ENCODE data around the gene CFH.

Gene CFH

GRCh38 chr1:196640976-196641375 lies 10.9 kb upstream of the CFH start:
- FAIRE-seq = no peak
- TF ChIP-seq TAF1 (IDR thresholded peaks at IDR 0.05; ENCODE audit: borderline replicate concordance, low read depth, low read length) (no peak), POLR2AphosphoS5 (IDR thresholded peaks at IDR 0.05; ENCODE audit: low read depth, low read length) (no peak), POLR2A (IDR thresholded peaks at IDR 0.05; ENCODE audit: low read depth, low read length) (no peak)

GRCh38 chr1:196649990-196650389 lies 1.9 kb upstream of the CFH start:
- FAIRE-seq (no peak), DNase-seq (ENCODE audit: insufficient read length) (no peak)
- TF ChIP-seq POLR2AphosphoS5 (IDR thresholded peaks at IDR 0.05; ENCODE audit: low read depth, low read length) (no peak), TAF1 (IDR thresholded peaks at IDR 0.05; ENCODE audit: borderline replicate concordance, low read depth, low read length) (no peak), POLR2A (IDR thresholded peaks at IDR 0.05; ENCODE audit: low read depth, low read length) (no peak)

More at GRCh38 chr1:196640976-196641375, 10.9 kb upstream of the CFH start:
- no peak for DNase-seq (ENCODE audit: insufficient read length)

GRCh38 chr1:196650403-196650802 lies 1.4 kb upstream of the CFH start:
- no peak for FAIRE-seq
- TF ChIP-seq POLR2A (IDR thresholded peaks at IDR 0.05; ENCODE audit: low read depth, low read length) (no peak), POLR2AphosphoS5 (IDR thresholded peaks at IDR 0.05; ENCODE audit: low read depth, low read length) (no peak), TAF1 (IDR thresholded peaks at IDR 0.05; ENCODE audit: borderline replicate concordance, low read depth, low read length) (no peak)
- no peak for DNase-seq (ENCODE audit: insufficient read length)

- no peak for TF ChIP-seq POLR2AphosphoS5 (IDR thresholded peaks at IDR 0.05; ENCODE audit: low read depth, low read length)
- no peak for TF ChIP-seq POLR2A (IDR thresholded peaks at IDR 0.05; ENCODE audit: low read depth, low read length)
- TF ChIP-seq TAF1 (IDR thresholded peaks at IDR 0.05; ENCODE audit: borderline replicate concordance, low read depth, low read length) = no peak
- no peak for DNase-seq (ENCODE audit: insufficient read length)
- no peak for FAIRE-seq
Observed at GRCh38 chr1:196651079-196651478, 764 bp upstream of the CFH start.

- DNase-seq (ENCODE audit: insufficient read length) = no peak
- FAIRE-seq = no peak
- no peak for TF ChIP-seq TAF1 (IDR thresholded peaks at IDR 0.05; ENCODE audit: borderline replicate concordance, low read depth, low read length)
- no peak for TF ChIP-seq POLR2AphosphoS5 (IDR thresholded peaks at IDR 0.05; ENCODE audit: low read depth, low read length)
- no peak for TF ChIP-seq POLR2A (IDR thresholded peaks at IDR 0.05; ENCODE audit: low read depth, low read length)
Observed at GRCh38 chr1:196654271-196654670, 2.4 kb downstream of the CFH start.

GRCh38 chr1:196655071-196655470 lies 3.2 kb downstream of the CFH start:
- no peak for FAIRE-seq
- no peak for DNase-seq (ENCODE audit: insufficient read length)
- TF ChIP-seq POLR2AphosphoS5 (IDR thresholded peaks at IDR 0.05; ENCODE audit: low read depth, low read length) (no peak), TAF1 (IDR thresholded peaks at IDR 0.05; ENCODE audit: borderline replicate concordance, low read depth, low read length) (no peak), POLR2A (IDR thresholded peaks at IDR 0.05; ENCODE audit: low read depth, low read length) (no peak)

GRCh38 chr1:196655494-196655893 lies 3.7 kb downstream of the CFH start:
- TF ChIP-seq TAF1 (IDR thresholded peaks at IDR 0.05; ENCODE audit: borderline replicate concordance, low read depth, low read length) = no peak
- TF ChIP-seq POLR2A (IDR thresholded peaks at IDR 0.05; ENCODE audit: low read depth, low read length) = no peak
- TF ChIP-seq POLR2AphosphoS5 (IDR thresholded peaks at IDR 0.05; ENCODE audit: low read depth, low read length) = no peak
- DNase-seq (ENCODE audit: insufficient read length) = no peak
- no peak for FAIRE-seq

GRCh38 chr1:196659471-196659870 lies 7.6 kb downstream of the CFH start:
- FAIRE-seq (no peak), DNase-seq (ENCODE audit: insufficient read length) (no peak)
- TF ChIP-seq TAF1 (IDR thresholded peaks at IDR 0.05; ENCODE audit: borderline replicate concordance, low read depth, low read length) (no peak), POLR2A (IDR thresholded peaks at IDR 0.05; ENCODE audit: low read depth, low read length) (no peak), POLR2AphosphoS5 (IDR thresholded peaks at IDR 0.05; ENCODE audit: low read depth, low read length) (no peak)

GRCh38 chr1:196660272-196660671 lies 8.4 kb downstream of the CFH start:
- no peak for TF ChIP-seq POLR2A (IDR thresholded peaks at IDR 0.05; ENCODE audit: low read depth, low read length)
- TF ChIP-seq POLR2AphosphoS5 (IDR thresholded peaks at IDR 0.05; ENCODE audit: low read depth, low read length) = no peak
- no peak for TF ChIP-seq TAF1 (IDR thresholded peaks at IDR 0.05; ENCODE audit: borderline replicate concordance, low read depth, low read length)
- FAIRE-seq = no peak

GRCh38 chr1:196660852-196661251 lies 9.0 kb downstream of the CFH start:
- FAIRE-seq (no peak), DNase-seq (ENCODE audit: insufficient read length) (no peak)
- TF ChIP-seq TAF1 (IDR thresholded peaks at IDR 0.05; ENCODE audit: borderline replicate concordance, low read depth, low read length) (no peak), POLR2A (IDR thresholded peaks at IDR 0.05; ENCODE audit: low read depth, low read length) (no peak), POLR2AphosphoS5 (IDR thresholded peaks at IDR 0.05; ENCODE audit: low read depth, low read length) (no peak)

More at GRCh38 chr1:196660272-196660671, 8.4 kb downstream of the CFH start:
- no peak for DNase-seq (ENCODE audit: insufficient read length)

GRCh38 chr1:196661345-196661744 lies 9.5 kb downstream of the CFH start:
- no peak for TF ChIP-seq POLR2A (IDR thresholded peaks at IDR 0.05; ENCODE audit: low read depth, low read length)
- FAIRE-seq (no peak), DNase-seq (ENCODE audit: insufficient read length) (no peak)

- FAIRE-seq (no peak), DNase-seq (ENCODE audit: insufficient read length) (no peak)
- no peak for TF ChIP-seq POLR2AphosphoS5 (IDR thresholded peaks at IDR 0.05; ENCODE audit: low read depth, low read length)
- TF ChIP-seq TAF1 (IDR thresholded peaks at IDR 0.05; ENCODE audit: borderline replicate concordance, low read depth, low read length) = no peak
Observed at GRCh38 chr1:196667131-196667530, 15.3 kb downstream of the CFH start.

- no peak for DNase-seq (ENCODE audit: insufficient read length)
- TF ChIP-seq TAF1 (IDR thresholded peaks at IDR 0.05; ENCODE audit: borderline replicate concordance, low read depth, low read length) (no peak), POLR2AphosphoS5 (IDR thresholded peaks at IDR 0.05; ENCODE audit: low read depth, low read length) (no peak), POLR2A (IDR thresholded peaks at IDR 0.05; ENCODE audit: low read depth, low read length) (no peak)
- FAIRE-seq = no peak
Observed at GRCh38 chr1:196669051-196669450, 17.2 kb downstream of the CFH start.

Measured in GM12892 (cell line).